Fibroblast of villous mesenchyme (primary cell): ENCODE measurements around the gene LRRC36. TPM values are rescaled to one million over a fixed set of nuclear protein-coding genes. Genes with fewer than 3 reads are reported as not detected.
A peak's percentile ranks its signal among the peaks of the same experiment; 100 is the strongest.
"Not testable (repeated sequence)": the region's sequence is repeated elsewhere in the genome, so short reads cannot be mapped to it uniquely, and the experiment has no call there.

ENCODE experiments used
- DNase-seq: peaks from one replicate; pipeline ENCODE4 v3.0.0-alpha.2; 2010; ENCODE audit warnings: low read depth
- H3K4me3 ChIP-seq: 2 replicates; pipeline ENCODE4 v1.5.1; 2011; ENCODE audit warnings: low read depth, mild to moderate bottlenecking, low read length
- total RNA-seq: library from RNA; depleted of rRNA; stranded (reverse); fragments of >200 nt; gene quantifications from 2 replicates; pipeline ENCODE4 v1.2.3, GENCODE V29; 2012
- TF ChIP-seq, protein P1 (sequence below): IDR thresholded peaks from 2 replicates; pipeline ENCODE4 v1.5.1; 2012; ENCODE audit warnings: low read depth, mild to moderate bottlenecking, low read length; ENCODE audit not compliant: insufficient read depth

Gene LRRC36
- total RNA-seq, 1 donor, result not detected

DNA sequence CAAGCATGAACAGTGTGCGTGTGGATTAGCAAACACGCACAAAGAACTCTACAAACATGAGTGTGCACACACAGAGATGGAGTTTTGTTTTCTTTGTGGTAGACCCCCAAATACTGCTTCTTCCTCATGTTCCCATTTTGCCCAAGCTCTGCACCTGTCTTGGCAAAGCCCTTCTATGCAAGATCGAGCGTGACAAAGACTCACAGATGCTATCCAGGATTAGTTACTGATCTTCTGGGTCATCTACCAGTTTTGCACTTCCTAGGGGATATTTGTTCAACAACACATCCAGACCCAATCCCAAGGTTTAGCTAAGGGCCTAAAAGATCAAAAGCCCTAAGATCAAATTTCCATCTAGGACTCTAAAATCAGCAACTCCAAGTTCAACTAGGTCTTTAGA is 16.0 kb downstream of the LRRC36 start:
- no peak overlapping the region for H3K4me3 ChIP-seq
- DNase-seq, result no peak
- TF ChIP-seq, protein P1, sequence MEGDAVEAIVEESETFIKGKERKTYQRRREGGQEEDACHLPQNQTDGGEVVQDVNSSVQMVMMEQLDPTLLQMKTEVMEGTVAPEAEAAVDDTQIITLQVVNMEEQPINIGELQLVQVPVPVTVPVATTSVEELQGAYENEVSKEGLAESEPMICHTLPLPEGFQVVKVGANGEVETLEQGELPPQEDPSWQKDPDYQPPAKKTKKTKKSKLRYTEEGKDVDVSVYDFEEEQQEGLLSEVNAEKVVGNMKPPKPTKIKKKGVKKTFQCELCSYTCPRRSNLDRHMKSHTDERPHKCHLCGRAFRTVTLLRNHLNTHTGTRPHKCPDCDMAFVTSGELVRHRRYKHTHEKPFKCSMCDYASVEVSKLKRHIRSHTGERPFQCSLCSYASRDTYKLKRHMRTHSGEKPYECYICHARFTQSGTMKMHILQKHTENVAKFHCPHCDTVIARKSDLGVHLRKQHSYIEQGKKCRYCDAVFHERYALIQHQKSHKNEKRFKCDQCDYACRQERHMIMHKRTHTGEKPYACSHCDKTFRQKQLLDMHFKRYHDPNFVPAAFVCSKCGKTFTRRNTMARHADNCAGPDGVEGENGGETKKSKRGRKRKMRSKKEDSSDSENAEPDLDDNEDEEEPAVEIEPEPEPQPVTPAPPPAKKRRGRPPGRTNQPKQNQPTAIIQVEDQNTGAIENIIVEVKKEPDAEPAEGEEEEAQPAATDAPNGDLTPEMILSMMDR, result no peak

DNA sequence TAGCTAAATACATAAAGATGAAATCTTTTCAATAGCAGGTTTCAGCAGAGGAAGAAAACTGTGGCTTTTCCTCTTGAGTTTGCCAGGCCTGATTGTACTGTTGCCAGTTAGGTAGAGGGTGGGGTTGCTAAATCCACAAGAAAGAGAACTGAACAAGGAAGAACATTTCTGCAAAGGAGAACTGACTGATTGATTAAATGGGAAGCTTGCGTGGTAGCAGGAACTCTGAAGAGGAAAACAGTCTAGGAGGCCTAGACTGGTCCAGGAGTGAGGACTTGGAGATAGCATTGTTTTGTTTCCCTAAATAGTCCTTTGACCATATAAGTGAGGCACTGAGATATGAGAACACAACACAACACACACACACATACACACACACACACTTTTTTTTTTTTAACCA is 18.8 kb downstream of the LRRC36 start:
- DNase-seq, result no peak
- TF ChIP-seq, protein P1, result no peak
- H3K4me3 ChIP-seq, result no peak overlapping the region

DNA sequence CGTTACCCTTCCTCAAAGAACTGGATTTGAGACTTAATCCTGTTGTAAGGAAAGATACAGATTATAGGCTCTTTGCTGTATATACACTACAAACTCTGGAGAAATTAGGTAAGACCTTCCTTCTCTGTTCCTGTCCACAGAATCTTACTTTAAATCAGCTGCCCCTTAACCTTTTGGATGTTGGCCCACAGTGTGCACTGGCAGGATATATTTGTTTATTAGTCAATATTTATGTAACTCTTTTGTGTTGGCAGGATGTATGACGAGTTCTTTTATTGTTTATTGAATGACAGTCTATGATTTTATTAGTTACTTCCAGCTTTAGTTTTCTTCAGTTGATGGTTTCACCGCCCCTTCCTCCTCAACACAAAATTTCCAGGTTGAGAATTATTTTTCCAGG is 19.7 kb downstream of the LRRC36 start:
- TF ChIP-seq, protein P1, result no peak
- no peak for DNase-seq
- H3K4me3 ChIP-seq, result no peak overlapping the region

DNA sequence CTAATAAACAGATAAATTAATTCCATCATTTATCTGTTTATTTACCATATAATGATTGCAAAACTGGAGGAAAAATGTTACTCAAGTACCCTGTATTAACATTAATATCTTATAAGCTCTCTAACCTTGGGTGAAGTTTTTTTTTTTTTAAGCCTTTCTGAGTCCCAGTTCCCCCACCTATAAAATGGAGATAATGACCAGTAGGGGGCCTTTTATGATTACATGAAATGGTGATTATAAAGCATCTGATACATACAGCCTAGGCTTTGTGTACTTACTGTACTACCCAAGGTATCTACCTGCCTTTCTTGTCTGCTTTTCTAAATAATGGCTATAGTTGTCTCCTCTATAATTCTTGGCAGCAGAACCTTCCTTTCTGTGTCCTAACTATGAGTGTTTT is 22.6 kb downstream of the LRRC36 start:
- TF ChIP-seq, protein P1, result peak; percentile 50
- DNase-seq, result peak; percentile 38
- H3K4me3 ChIP-seq, result no peak overlapping the region

DNA sequence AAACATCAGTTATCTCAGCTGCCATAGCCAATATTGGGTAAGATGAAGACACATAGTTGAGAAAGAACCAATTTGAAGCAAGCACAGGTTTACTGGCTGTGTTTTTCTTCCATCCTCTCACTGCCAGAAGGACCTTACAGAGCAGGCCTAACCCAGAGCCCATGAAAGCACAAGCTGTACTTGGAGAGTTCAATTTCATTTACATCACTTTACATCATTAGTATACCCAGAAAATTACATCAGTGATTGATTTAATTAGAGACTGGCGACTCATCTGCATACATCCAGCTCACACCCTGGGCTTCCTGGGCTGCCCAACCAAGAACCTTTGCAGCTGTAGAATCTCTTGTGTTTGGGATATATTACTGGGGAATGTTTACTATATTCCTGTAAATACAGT is 23.7 kb downstream of the LRRC36 start:
- no peak overlapping the region for H3K4me3 ChIP-seq
- no peak for DNase-seq
- TF ChIP-seq, protein P1, result no peak

DNA sequence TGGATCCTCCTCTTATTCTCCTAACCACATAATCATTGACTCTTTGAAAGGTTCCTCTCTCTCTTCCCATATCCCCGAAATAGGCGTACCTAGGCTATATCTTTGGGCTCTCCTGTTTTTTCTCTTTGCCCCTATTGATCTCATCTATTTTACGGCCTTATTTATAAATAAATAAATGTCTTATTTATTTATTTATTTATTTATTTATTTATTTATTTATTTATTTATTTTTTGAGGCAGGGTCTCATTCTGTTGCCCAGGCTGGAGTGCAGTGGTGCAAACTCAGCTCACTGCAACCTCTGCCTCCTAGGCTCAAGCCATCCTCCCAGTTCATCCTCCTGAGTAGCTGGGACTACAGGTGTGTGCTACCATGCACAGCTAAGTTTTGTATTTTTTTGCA is 25.8 kb downstream of the LRRC36 start:
- not testable (repeated sequence) for DNase-seq

DNA sequence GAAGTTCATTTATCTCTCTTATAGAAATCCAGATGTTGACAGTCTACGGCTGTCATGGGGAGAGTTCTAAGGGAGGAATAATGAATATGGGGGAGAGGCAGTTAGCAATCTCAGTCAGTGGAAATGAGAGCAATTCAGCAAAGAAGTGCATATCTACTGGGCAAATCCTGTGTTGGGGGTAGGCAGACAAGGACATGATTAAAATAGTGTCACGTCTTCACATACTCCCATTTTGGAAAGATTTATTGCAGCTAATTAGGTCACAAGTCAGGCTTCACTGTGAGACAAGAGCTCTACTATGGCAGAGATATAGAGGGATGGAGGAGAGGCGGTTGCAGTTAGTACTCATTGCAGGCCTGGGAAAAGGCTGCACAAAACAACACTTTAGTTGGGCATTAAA is 29.8 kb downstream of the LRRC36 start:
- no peak for DNase-seq
- TF ChIP-seq, protein P1, result no peak
- no peak overlapping the region for H3K4me3 ChIP-seq

More for the DNA sequence above, 25.8 kb downstream of the LRRC36 start:
- not testable (repeated sequence) for H3K4me3 ChIP-seq
